NB4 (cell line): ENCODE results near the gene ACTA2.
A peak's percentile ranks its signal among the peaks of the same experiment; 100 is the strongest.

ENCODE experiments used
- POLR2A ChIP-seq: IDR thresholded peaks from 2 replicates; pipeline ENCODE4 v1.6.1; 2011; ENCODE audit warnings: mild to moderate bottlenecking; ENCODE audit not compliant: insufficient read length; ENCODE audit errors: extremely low read depth
- TF ChIP-seq, protein P1 (sequence below): IDR thresholded peaks from one replicate; pipeline ENCODE4 v1.5.1; 2012; ENCODE audit warnings: low read depth, low read length

DNA sequence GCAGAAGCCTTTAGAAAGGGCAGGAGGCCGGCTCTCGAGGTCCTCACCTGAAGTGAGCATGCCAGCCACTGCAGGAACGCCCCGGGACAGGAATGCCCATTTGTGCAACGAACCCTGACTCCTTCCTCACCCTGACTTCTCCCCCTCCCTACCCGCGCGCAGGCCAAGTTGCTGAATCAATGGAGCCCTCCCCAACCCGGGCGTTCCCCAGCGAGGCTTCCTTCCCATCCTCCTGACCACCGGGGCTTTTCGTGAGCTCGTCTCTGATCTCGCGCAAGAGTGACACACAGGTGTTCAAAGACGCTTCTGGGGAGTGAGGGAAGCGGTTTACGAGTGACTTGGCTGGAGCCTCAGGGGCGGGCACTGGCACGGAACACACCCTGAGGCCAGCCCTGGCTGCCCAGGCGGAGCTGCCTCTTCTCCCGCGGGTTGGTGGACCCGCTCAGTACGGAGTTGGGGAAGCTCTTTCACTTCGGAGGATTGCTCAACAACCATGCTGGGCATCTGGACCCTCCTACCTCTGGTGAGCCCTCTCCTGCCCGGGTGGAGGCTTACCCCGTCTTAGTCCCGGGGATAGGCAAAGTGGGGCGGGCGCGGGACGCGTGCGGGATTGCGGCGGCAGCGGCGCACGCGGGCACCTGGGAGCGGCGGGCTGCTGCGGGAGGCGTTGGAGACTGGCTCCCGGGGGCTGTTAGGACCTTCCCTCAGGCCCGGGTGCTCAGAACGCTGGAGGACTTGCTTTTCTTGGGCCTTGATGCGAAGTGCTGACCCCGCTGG, 38.0 kb upstream of the ACTA2 start, which contains the start of gene FAS:
- TF ChIP-seq, protein P1, sequence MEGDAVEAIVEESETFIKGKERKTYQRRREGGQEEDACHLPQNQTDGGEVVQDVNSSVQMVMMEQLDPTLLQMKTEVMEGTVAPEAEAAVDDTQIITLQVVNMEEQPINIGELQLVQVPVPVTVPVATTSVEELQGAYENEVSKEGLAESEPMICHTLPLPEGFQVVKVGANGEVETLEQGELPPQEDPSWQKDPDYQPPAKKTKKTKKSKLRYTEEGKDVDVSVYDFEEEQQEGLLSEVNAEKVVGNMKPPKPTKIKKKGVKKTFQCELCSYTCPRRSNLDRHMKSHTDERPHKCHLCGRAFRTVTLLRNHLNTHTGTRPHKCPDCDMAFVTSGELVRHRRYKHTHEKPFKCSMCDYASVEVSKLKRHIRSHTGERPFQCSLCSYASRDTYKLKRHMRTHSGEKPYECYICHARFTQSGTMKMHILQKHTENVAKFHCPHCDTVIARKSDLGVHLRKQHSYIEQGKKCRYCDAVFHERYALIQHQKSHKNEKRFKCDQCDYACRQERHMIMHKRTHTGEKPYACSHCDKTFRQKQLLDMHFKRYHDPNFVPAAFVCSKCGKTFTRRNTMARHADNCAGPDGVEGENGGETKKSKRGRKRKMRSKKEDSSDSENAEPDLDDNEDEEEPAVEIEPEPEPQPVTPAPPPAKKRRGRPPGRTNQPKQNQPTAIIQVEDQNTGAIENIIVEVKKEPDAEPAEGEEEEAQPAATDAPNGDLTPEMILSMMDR: no peak
- TF ChIP-seq POLR2A: peak; percentile 55
